IMR-90 (cell line): Measurements from ENCODE around the gene STK36. TPM values are rescaled to one million over a fixed set of nuclear protein-coding genes. Genes with fewer than 3 reads are reported as not detected.

ENCODE experiments used
- ATAC-seq: fragments of 200-7000 bp; cut with Tn5 transposase; 2 replicates; pipeline ENCODE4 v1.9.1; 2020; ENCODE audit warnings: low read depth, mild to moderate bottlenecking, moderate library complexity
- BruUV-seq: library from RNA; stranded (reverse); fragments of 400-500 nt; replicated peaks from 2 replicates; lab custom pipeline; 2021; lab: Mats Ljungman, UMichigan
- CTCF ChIA-PET: fragments of 300-600 bp; formaldehyde crosslinking; extraction: SDS; loops from one replicate; lab custom pipeline; 2021; ENCODE audit warnings: antibody characterized with exemption; lab: Yijun Ruan, JAX
- POLR2A ChIA-PET: fragments of 300-600 bp; sonication (Branson Sonifier 250); formaldehyde crosslinking; loops from one replicate; lab custom pipeline; 2022; ENCODE audit warnings: antibody characterized with exemption; ENCODE audit not compliant: unreplicated experiment; lab: Charles Lee
- DNase-seq: peaks from one replicate; pipeline ENCODE4 v3.0.0; 2013
- H2AFZ ChIP-seq: replicated peaks from 2 replicates; pipeline ENCODE3; 2013; ENCODE audit warnings: low read length, mild to moderate bottlenecking; ENCODE audit not compliant: poor library complexity
- H2AK5ac ChIP-seq: 2 replicates; pipeline ENCODE4 v1.6.1; 2013; ENCODE audit warnings: low read depth, low read length, inconsistent platforms
- H2AK9ac ChIP-seq: replicated peaks from 2 replicates; pipeline ENCODE3; 2013; ENCODE audit warnings: mild to moderate bottlenecking, low read depth, low read length, moderate library complexity; ENCODE audit not compliant: poor library complexity
- H2BK120ac ChIP-seq: 2 replicates; pipeline ENCODE4 v1.6.1; 2013; ENCODE audit warnings: low read depth, low read length, inconsistent platforms
- H2BK15ac ChIP-seq: 3 replicates; pipeline ENCODE4 v1.6.1; 2013; ENCODE audit warnings: low read depth, low read length, inconsistent platforms
- H2BK20ac ChIP-seq: 2 replicates; pipeline ENCODE4 v1.6.1; 2013; ENCODE audit warnings: low read depth, mild to moderate bottlenecking, inconsistent platforms, low read length, moderate library complexity
- H2BK5ac ChIP-seq: 2 replicates; pipeline ENCODE4 v1.6.1; 2013; ENCODE audit warnings: mild to moderate bottlenecking, low read depth, low read length, inconsistent platforms; ENCODE audit not compliant: poor library complexity, severe bottlenecking
- H3K14ac ChIP-seq: replicated peaks from 2 replicates; pipeline ENCODE4 v1.6.1; 2013; ENCODE audit warnings: low read depth, low read length, inconsistent platforms
- H3K18ac ChIP-seq: 2 replicates; pipeline ENCODE4 v1.6.1; 2013; ENCODE audit warnings: low read depth, low read length, control low read depth
- H3K23ac ChIP-seq: 2 replicates; pipeline ENCODE4 v1.6.1; 2013; ENCODE audit warnings: low read depth, low read length, inconsistent platforms
- H3K27ac ChIP-seq: 2 replicates; pipeline ENCODE4 v1.5.1; 2013; ENCODE audit warnings: mild to moderate bottlenecking, control low read depth, low read length; ENCODE audit not compliant: insufficient read depth
- H3K27me3 ChIP-seq: 2 replicates; pipeline ENCODE4 v1.6.1; 2013; ENCODE audit warnings: low read length; ENCODE audit not compliant: control insufficient read depth, insufficient read depth
- H3K36me3 ChIP-seq: 2 replicates; pipeline ENCODE4 v1.6.1; 2013; ENCODE audit warnings: low read length, mixed read lengths; ENCODE audit not compliant: control insufficient read depth, insufficient read depth
- H3K4ac ChIP-seq: 2 replicates; pipeline ENCODE4 v1.6.1; 2013; ENCODE audit warnings: low read depth, low read length, inconsistent platforms
- H3K4me1 ChIP-seq: 2 replicates; pipeline ENCODE4 v1.6.1; 2013; ENCODE audit warnings: low read length, mixed read lengths; ENCODE audit not compliant: control insufficient read depth, insufficient read depth
- H3K4me2 ChIP-seq: 2 replicates; pipeline ENCODE4 v1.6.1; 2013; ENCODE audit warnings: low read depth, mild to moderate bottlenecking, control low read depth, low read length, moderate library complexity
- H3K4me3 ChIP-seq: 2 replicates; pipeline ENCODE4 v1.5.1; 2013; ENCODE audit warnings: low read depth, mild to moderate bottlenecking, control low read depth, low read length, moderate library complexity; ENCODE audit not compliant: insufficient read depth
- H3K56ac ChIP-seq: 2 replicates; pipeline ENCODE4 v1.6.1; 2013; ENCODE audit warnings: low read length, inconsistent platforms; ENCODE audit not compliant: insufficient read depth; ENCODE audit errors: extremely low read depth
- H3K79me1 ChIP-seq, 2 experiments: 2 replicates each; pipeline ENCODE4 v1.6.1; 2013; ENCODE audit warnings: low read length in 2 of 2, inconsistent platforms in 1 of 2, low read depth in 1 of 2
- H3K9ac ChIP-seq: 2 replicates; pipeline ENCODE4 v1.6.1; 2013; ENCODE audit warnings: low read depth, low read length, control low read depth
- H3K9me1 ChIP-seq: 2 replicates; pipeline ENCODE4 v1.6.1; 2013; ENCODE audit warnings: low read length, inconsistent platforms; ENCODE audit not compliant: insufficient read depth
- H3K9me3 ChIP-seq: 2 replicates; pipeline ENCODE4 v1.6.1; 2013; ENCODE audit warnings: low read length; ENCODE audit not compliant: control insufficient read depth, insufficient read depth
- H4K20me1 ChIP-seq: 2 replicates; pipeline ENCODE4 v1.6.1; 2013; ENCODE audit warnings: low read length, inconsistent platforms; ENCODE audit not compliant: insufficient read depth
- H4K5ac ChIP-seq: 2 replicates; pipeline ENCODE4 v1.6.1; 2013; ENCODE audit warnings: mild to moderate bottlenecking, low read depth, low read length, control low read depth
- H4K8ac ChIP-seq, 2 experiments: 2 replicates each; pipeline ENCODE4 v1.6.1; 2013; ENCODE audit warnings: low read depth in 2 of 2, low read length in 2 of 2, control low read depth in 1 of 2, inconsistent platforms in 1 of 2
- H4K91ac ChIP-seq: 2 replicates; pipeline ENCODE4 v1.6.1; 2013; ENCODE audit warnings: low read depth, low read length, inconsistent platforms; ENCODE audit not compliant: insufficient read depth
- BHLHE40 ChIP-seq: fragments of 150-350 bp; IDR thresholded peaks from 2 replicates; pipeline ENCODE4 v1.6.1; 2016; ENCODE audit warnings: mild to moderate bottlenecking, low read depth, low read length
- CEBPB ChIP-seq: IDR thresholded peaks from 2 replicates; pipeline ENCODE4 v1.6.1; 2012; ENCODE audit warnings: low read depth, low read length, improper control_type of control experiment
- CHD1 ChIP-seq: IDR thresholded peaks from 2 replicates; pipeline ENCODE4 v1.6.1; 2012; ENCODE audit warnings: low read depth, low read length, improper control_type of control experiment
- FOS ChIP-seq: fragments of 150-350 bp; IDR thresholded peaks from 2 replicates; pipeline ENCODE4 v1.6.1; 2016; ENCODE audit warnings: low read depth, low read length
- MAFK ChIP-seq: IDR thresholded peaks from 2 replicates; pipeline ENCODE4 v1.6.1; 2012; ENCODE audit warnings: low read depth, low read length, improper control_type of control experiment
- MXI1 ChIP-seq: IDR thresholded peaks from 2 replicates; pipeline ENCODE4 v1.6.1; 2012; ENCODE audit warnings: low read depth, mild to moderate bottlenecking, low read length, moderate library complexity, borderline replicate concordance
- NFE2L2 ChIP-seq: fragments of 150-350 bp; IDR thresholded peaks from 2 replicates; pipeline ENCODE4 v1.6.1; 2016; ENCODE audit warnings: low read depth, mild to moderate bottlenecking, low read length
- POLR2A ChIP-seq: IDR thresholded peaks from 2 replicates; pipeline ENCODE4 v1.6.1; 2012; ENCODE audit warnings: mild to moderate bottlenecking, low read depth, low read length
- RAD21 ChIP-seq: IDR thresholded peaks from 2 replicates; pipeline ENCODE4 v1.6.1; 2012; ENCODE audit warnings: low read length, improper control_type of control experiment
- RCOR1 ChIP-seq: IDR thresholded peaks from 2 replicates; pipeline ENCODE4 v1.6.1; 2012; ENCODE audit warnings: mild to moderate bottlenecking, low read length, improper control_type of control experiment; ENCODE audit not compliant: insufficient replicate concordance
- USF2 ChIP-seq: fragments of 150-350 bp; IDR thresholded peaks from 2 replicates; pipeline ENCODE4 v1.6.1; 2017; ENCODE audit warnings: mild to moderate bottlenecking, antibody characterized with exemption, low read length, low read depth
- WGBS, 2 experiments: methylation state at CpG; one replicate each; pipeline versions ENCODE4 v1.1.5 to v1.1.7; 2013; ENCODE audit warnings: missing lambda C conversion rate in 2 of 2; ENCODE audit not compliant: insufficient read length in 1 of 2; ENCODE audit errors: extremely low coverage in 2 of 2; 5-methylcytosine and 5-hydroxymethylcytosine counted together
- dilution Hi-C: fragments of 300-500 bp; cut with HindIII; formaldehyde crosslinking; loops from one replicate; pipeline ENCODE4 v1.14.3; 2018; ENCODE audit warnings: low sequenced_read_pairs; ENCODE audit not compliant: unreplicated experiment
- in situ Hi-C: fragments of 300-500 bp; cut with MboI; formaldehyde crosslinking; loops from 3 replicates; pipeline ENCODE4 v1.14.3; 2019; ENCODE audit warnings: low sequenced_read_pairs, inconsistent platforms, mixed read lengths
- intact Hi-C: fragments of 100-400 bp; cut with micrococcal nuclease; formaldehyde crosslinking; loops from 2 replicates; pipeline ENCODE4 v1.10.0; 2022
- polyA plus RNA-seq, 3 experiments: library from polyadenylated mRNA; depleted of rRNA; stranded (reverse); fragments of >200 nt; gene quantifications; 2 replicates each; pipeline ENCODE4 v1.2.3, GENCODE V29; 2012; ENCODE audit warnings: low replicate concordance in 1 of 3
- total RNA-seq: library from RNA; depleted of rRNA; stranded (reverse); fragments of >200 nt; gene quantifications from 2 replicates; pipeline ENCODE4 v1.2.3, GENCODE V29; 2012
- TF ChIP-seq, protein P1 (sequence below): fragments of 150-350 bp; IDR thresholded peaks from 2 replicates; pipeline ENCODE4 v1.6.1; 2016; ENCODE audit warnings: low read depth, mild to moderate bottlenecking, low read length, moderate library complexity, borderline replicate concordance
- TF ChIP-seq, protein P2 (sequence below): conservative IDR thresholded peaks from 2 replicates; pipeline ENCODE4 v1.5.1; 2012; ENCODE audit warnings: mild to moderate bottlenecking, low read depth, low read length, improper control_type of control experiment

STK36 gene
- total and polyA plus RNA-seq, 2 of the 4 experiments (the other 2 are of a cell fraction), result 17.6 to 44.5 TPM

DNA sequence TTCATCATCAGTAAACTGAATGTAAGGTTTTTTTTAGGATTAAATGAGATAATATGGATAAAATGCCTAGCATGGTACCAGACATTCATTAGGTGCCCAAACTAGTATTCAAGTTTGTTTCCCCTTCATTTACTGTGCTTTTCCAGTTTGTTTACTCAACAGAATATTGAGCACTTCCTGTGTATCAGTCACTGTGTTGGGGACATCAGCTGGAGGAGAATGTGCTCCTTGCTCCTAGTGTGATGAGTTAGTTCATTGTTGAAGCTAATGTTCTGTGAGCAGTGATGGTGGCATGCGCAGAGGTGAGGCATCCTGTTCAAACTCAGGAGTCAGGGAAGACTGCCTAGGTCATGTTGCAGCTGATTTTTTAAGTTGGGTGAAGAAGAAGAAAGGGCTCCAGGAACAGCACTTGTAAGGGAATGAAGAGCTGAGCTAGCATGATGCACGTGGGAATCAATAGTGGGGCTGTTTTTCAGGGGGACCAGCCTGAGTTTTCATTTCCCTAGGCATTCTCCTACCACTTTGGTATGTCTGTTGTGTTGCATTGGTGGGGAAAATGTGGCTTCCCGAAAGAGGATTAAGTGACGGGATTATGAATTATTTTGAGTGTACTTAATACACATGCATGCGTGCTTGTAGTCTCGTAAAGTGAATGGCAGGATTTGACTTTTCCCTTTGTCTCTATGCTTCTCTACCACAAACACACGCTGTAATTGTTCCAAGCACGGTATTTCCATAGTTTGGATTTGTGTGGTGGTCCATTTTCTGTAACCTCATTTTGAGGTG lies 62.5 kb downstream of the STK36 start (continued):
- no peak for TF ChIP-seq RCOR1
- no peak for TF ChIP-seq RAD21

GRCh38 chr2:218736531-218736930 lies 64.6 kb downstream of the STK36 start:
- no peak overlapping the region for H3K14ac ChIP-seq
- H3K27ac ChIP-seq, result no peak overlapping the region
- dilution Hi-C loops (no loop called here), intact Hi-C loops (no loop called here), in situ Hi-C loops (no loop called here)
- no peaks in the 10 kb centered on the region for H3K27me3 ChIP-seq
- H4K91ac ChIP-seq, result no peak overlapping the region
- H4K20me1 ChIP-seq, result peaks cover 4% of the 10 kb centered on the region; the same call in 1 of the 2 replicates
- no CpG with 5 or more reads among the region's 2 CpGs for WGBS, 2 experiments
- no peak overlapping the region; the same call in 1 of the 2 replicates for H4K5ac ChIP-seq
- no peak overlapping the region for H3K9ac ChIP-seq
- DNase-seq (no peak), ATAC-seq (no peak)
- no peak overlapping the region for H2AK9ac ChIP-seq
- H2BK15ac ChIP-seq, result no peak overlapping the region
- H3K23ac ChIP-seq, result no peak overlapping the region
- no peak overlapping the region for H3K4ac ChIP-seq
- H2BK5ac ChIP-seq, result no peak overlapping the region
- H3K4me2 ChIP-seq, result no peak overlapping the region
- no peak overlapping the region for H3K56ac ChIP-seq
- H3K9me3 ChIP-seq, result no peaks in the 10 kb centered on the region
- CTCF ChIA-PET, result interaction anchor here (1.1 to 1.2 kb wide), 2 partner anchors 60 to 81 kb away, joined by 3 read pairs; no protein-coding TSS in a partner anchor
- peaks cover 17% of the 10 kb centered on the region for H3K4me1 ChIP-seq
- POLR2A ChIA-PET, result no interaction called here
- H3K4me3 ChIP-seq, result no peak overlapping the region
- no peak overlapping the region for H2BK20ac ChIP-seq
- no peak overlapping the region for H2AFZ ChIP-seq
- H2AK5ac ChIP-seq, result no peak overlapping the region
- no peak overlapping the region for H2BK120ac ChIP-seq
- no TSS peak for BruUV-seq
- H3K9me1 ChIP-seq, result peaks cover 25% of the 10 kb centered on the region
- no peak overlapping the region for H4K8ac ChIP-seq
- peaks cover 28% of the 10 kb centered on the region for H3K36me3 ChIP-seq
- H3K18ac ChIP-seq, result no peak overlapping the region
- H3K79me1 ChIP-seq, result peaks cover 40 to 79% of the 10 kb centered on the region in 2 experiments
- TF ChIP-seq RCOR1 (no peak), BHLHE40 (no peak), CHD1 (no peak), MAFK (no peak), NFE2L2 (no peak), FOS (no peak), USF2 (no peak), CEBPB (no peak), MXI1 (no peak), POLR2A (no peak)
- TF ChIP-seq, protein P1, sequence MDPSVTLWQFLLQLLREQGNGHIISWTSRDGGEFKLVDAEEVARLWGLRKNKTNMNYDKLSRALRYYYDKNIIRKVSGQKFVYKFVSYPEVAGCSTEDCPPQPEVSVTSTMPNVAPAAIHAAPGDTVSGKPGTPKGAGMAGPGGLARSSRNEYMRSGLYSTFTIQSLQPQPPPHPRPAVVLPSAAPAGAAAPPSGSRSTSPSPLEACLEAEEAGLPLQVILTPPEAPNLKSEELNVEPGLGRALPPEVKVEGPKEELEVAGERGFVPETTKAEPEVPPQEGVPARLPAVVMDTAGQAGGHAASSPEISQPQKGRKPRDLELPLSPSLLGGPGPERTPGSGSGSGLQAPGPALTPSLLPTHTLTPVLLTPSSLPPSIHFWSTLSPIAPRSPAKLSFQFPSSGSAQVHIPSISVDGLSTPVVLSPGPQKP, result no peak
- TF ChIP-seq, protein P2, sequence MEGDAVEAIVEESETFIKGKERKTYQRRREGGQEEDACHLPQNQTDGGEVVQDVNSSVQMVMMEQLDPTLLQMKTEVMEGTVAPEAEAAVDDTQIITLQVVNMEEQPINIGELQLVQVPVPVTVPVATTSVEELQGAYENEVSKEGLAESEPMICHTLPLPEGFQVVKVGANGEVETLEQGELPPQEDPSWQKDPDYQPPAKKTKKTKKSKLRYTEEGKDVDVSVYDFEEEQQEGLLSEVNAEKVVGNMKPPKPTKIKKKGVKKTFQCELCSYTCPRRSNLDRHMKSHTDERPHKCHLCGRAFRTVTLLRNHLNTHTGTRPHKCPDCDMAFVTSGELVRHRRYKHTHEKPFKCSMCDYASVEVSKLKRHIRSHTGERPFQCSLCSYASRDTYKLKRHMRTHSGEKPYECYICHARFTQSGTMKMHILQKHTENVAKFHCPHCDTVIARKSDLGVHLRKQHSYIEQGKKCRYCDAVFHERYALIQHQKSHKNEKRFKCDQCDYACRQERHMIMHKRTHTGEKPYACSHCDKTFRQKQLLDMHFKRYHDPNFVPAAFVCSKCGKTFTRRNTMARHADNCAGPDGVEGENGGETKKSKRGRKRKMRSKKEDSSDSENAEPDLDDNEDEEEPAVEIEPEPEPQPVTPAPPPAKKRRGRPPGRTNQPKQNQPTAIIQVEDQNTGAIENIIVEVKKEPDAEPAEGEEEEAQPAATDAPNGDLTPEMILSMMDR, result no peak
